K562 (cell line): ENCODE data around the gene MYO1D. TPM values are rescaled to one million over a fixed set of nuclear protein-coding genes. Genes with fewer than 3 reads are reported as not detected.
A peak's percentile ranks its signal among the peaks of the same experiment; 100 is the strongest.

Experiments
- CUX1 ChIP-seq: fragments of 200-800 bp; sonication (Bioruptor generic); IDR thresholded peaks from 2 replicates; pipeline ENCODE4 v1.6.1; 2016; ENCODE audit warnings: missing genetic modification characterization, missing compliant biosample characterization
- GATAD2B ChIP-seq: fragments of 450-650 bp; IDR thresholded peaks from 2 replicates; pipeline ENCODE4 v1.6.1; 2017; ENCODE audit warnings: mild to moderate bottlenecking, borderline replicate concordance
- HES1 ChIP-seq: fragments of 450-650 bp; IDR thresholded peaks from 2 replicates; pipeline ENCODE4 v1.6.1; 2016; ENCODE audit warnings: low read depth, mild to moderate bottlenecking, moderate library complexity
- KDM5B ChIP-seq: fragments of 200-600 bp; sonication (generic); IDR thresholded peaks from 2 replicates; pipeline ENCODE4 v1.6.1; 2012; ENCODE audit warnings: low read depth, mild to moderate bottlenecking, moderate library complexity, low read length, control low read depth, inconsistent platforms; ENCODE audit not compliant: insufficient replicate concordance
- NBN ChIP-seq: fragments of 450-650 bp; IDR thresholded peaks from 2 replicates; pipeline ENCODE4 v1.6.1; 2016; ENCODE audit warnings: low read depth, mild to moderate bottlenecking
- NCOA4 ChIP-seq: fragments of 450-650 bp; IDR thresholded peaks from 2 replicates; pipeline ENCODE4 v1.6.1; 2018; ENCODE audit warnings: mild to moderate bottlenecking; ENCODE audit not compliant: partially characterized antibody
- NFRKB ChIP-seq: fragments of 450-650 bp; IDR thresholded peaks from 2 replicates; pipeline ENCODE4 v1.6.1; 2016; ENCODE audit warnings: low read depth
- SIN3A ChIP-seq, 2 experiments: fragments of 150-350 bp in 1 of 2; IDR thresholded peaks; 2 replicates each; pipeline ENCODE4 v1.6.1; 2011 to 2016; ENCODE audit warnings: borderline replicate concordance in 2 of 2, low read depth in 2 of 2, low read length in 2 of 2, mild to moderate bottlenecking in 2 of 2, moderate library complexity in 2 of 2; ENCODE audit not compliant: control insufficient read depth in 1 of 2
- SNIP1 ChIP-seq: fragments of 450-650 bp; IDR thresholded peaks from 2 replicates; pipeline ENCODE4 v1.7.1; 2017; ENCODE audit warnings: low read depth, mild to moderate bottlenecking
- SUPT5H ChIP-seq: fragments of 450-650 bp; IDR thresholded peaks from 2 replicates; pipeline ENCODE4 v1.6.1; 2016
- TOE1 ChIP-seq, 2 experiments: fragments of 450-650 bp in 1 of 2; sonication (generic) in 1 of 2; formaldehyde crosslinking in 1 of 2; IDR thresholded peaks; 2 replicates each; pipeline versions ENCODE4 v1.7.1 to v1.8.0; 2016 to 2022; ENCODE audit warnings: borderline replicate concordance in 2 of 2, mild to moderate bottlenecking in 2 of 2, antibody characterized with exemption in 1 of 2, inconsistent platforms in 1 of 2, low read depth in 1 of 2, missing genetic modification reagents in 1 of 2, moderate library complexity in 1 of 2
- ZFP36 ChIP-seq: fragments of 150-350 bp; IDR thresholded peaks from 2 replicates; pipeline ENCODE4 v1.6.1; 2018; ENCODE audit warnings: low read length, low read depth; ENCODE audit not compliant: partially characterized antibody
- ZNF121 ChIP-seq: sonication (generic); formaldehyde crosslinking; conservative IDR thresholded peaks from 2 replicates; pipeline ENCODE4 v1.8.0; 2022; ENCODE audit warnings: missing genetic modification reagents
- ZNF224 ChIP-seq: sonication (generic); formaldehyde crosslinking; IDR thresholded peaks from 2 replicates; pipeline ENCODE4 v1.8.0; 2022; ENCODE audit warnings: mild to moderate bottlenecking, missing genetic modification reagents
- ZNF584 ChIP-seq: fragments of 200-800 bp; sonication (Bioruptor generic); IDR thresholded peaks from 2 replicates; pipeline ENCODE4 v1.6.1; 2016; ENCODE audit warnings: low read depth, mild to moderate bottlenecking, missing genetic modification characterization, missing compliant biosample characterization
- ZNF589 ChIP-seq: fragments of 200-800 bp; sonication (Bioruptor generic); IDR thresholded peaks from 2 replicates; pipeline ENCODE4 v1.6.1; 2016; ENCODE audit warnings: low read depth, missing genetic modification characterization, missing compliant biosample characterization
- ZNF644 ChIP-seq: fragments of 200-800 bp; sonication (Bioruptor generic); IDR thresholded peaks from 2 replicates; pipeline ENCODE4 v1.6.1; 2016; ENCODE audit warnings: low read depth, missing genetic modification characterization, missing compliant biosample characterization
- polyA plus RNA-seq, 8 experiments: library from polyadenylated mRNA; depleted of rRNA in 4 of 8; stranded (reverse) in 5 of 8; unstranded in 3 of 8; fragments of >200 nt; fragmentation: Nextera tagmentation in 2 of 8; fragmentation: Illumina TruSeq in 1 of 8; extraction: Ambion mirVana in 2 of 8; extraction: Trizol in 1 of 8; gene quantifications; 2 replicates each; pipeline versions ENCODE4 v1.2.1 to v1.2.3, GENCODE V29; 2011 to 2014; ENCODE audit warnings: inconsistent platforms in 1 of 8, missing spikeins in 1 of 8
- total RNA-seq, 7 experiments: library from RNA; depleted of rRNA in 6 of 7; stranded (reverse); fragments of >200 nt in 6 of 7; fragmentation: Illumina TruSeq in 2 of 7; extraction: Trizol in 2 of 7; gene quantifications; 2 replicates each; pipeline versions ENCODE4 v1.2.1 to v1.2.3, GENCODE V29; 2011 to 2021; ENCODE audit warnings: low replicate concordance in 1 of 7
- TF ChIP-seq, protein P1 (sequence below): IDR thresholded peaks from 2 replicates; pipeline ENCODE4 v1.6.1; 2014; ENCODE audit warnings: antibody characterized with exemption
- TF ChIP-seq, protein P2 (sequence below): fragments of 250-450 bp; sonication (Bioruptor Pico); IDR thresholded peaks from 2 replicates; pipeline ENCODE4 v1.8.0; 2022; ENCODE audit warnings: moderate library complexity, mild to moderate bottlenecking, inconsistent platforms

MYO1D gene
- total and polyA plus RNA-seq, 9 of the 15 experiments (the other 6 are each of a cell fraction or from before 2014, with no cell fraction given), result 2.1 to 71.2 (median 45.4) TPM

- TF ChIP-seq ZFP36 (no peak), SIN3A (IDR thresholded peaks at IDR 0.05; ENCODE audit: borderline replicate concordance in 2 of 2, control insufficient read depth in 1 of 2, low read depth in 2 of 2, low read length in 2 of 2) (0 out of 4 replicates have a peak, but pooled peaks of 1 of the 2 experiments have one; percentile 5), ZNF121 (CRISPR knock-in tag) (no peak), CUX1 (CRISPR knock-in tag) (no peak), ZNF224 (no peak), GATAD2B (peak; percentile 48; the same call in 1 of the 2 replicates), NFRKB (no peak), SNIP1 (no peak), TOE1 (IDR thresholded peaks at IDR 0.05; ENCODE audit: borderline replicate concordance) (no peak), TOE1 (CRISPR knock-in tag; IDR thresholded peaks at IDR 0.05; ENCODE audit: borderline replicate concordance, low read depth) (no peak), ZNF584 (CRISPR knock-in tag) (no peak), NBN (no peak), KDM5B (no peak), NCOA4 (no peak), HES1 (no peak), ZNF644 (tag) (peak; percentile 62; the same call in 1 of the 2 replicates), SUPT5H (no peak), ZNF589 (CRISPR knock-in tag) (no peak; the same call in 1 of the 2 replicates)
- TF ChIP-seq, protein P1, sequence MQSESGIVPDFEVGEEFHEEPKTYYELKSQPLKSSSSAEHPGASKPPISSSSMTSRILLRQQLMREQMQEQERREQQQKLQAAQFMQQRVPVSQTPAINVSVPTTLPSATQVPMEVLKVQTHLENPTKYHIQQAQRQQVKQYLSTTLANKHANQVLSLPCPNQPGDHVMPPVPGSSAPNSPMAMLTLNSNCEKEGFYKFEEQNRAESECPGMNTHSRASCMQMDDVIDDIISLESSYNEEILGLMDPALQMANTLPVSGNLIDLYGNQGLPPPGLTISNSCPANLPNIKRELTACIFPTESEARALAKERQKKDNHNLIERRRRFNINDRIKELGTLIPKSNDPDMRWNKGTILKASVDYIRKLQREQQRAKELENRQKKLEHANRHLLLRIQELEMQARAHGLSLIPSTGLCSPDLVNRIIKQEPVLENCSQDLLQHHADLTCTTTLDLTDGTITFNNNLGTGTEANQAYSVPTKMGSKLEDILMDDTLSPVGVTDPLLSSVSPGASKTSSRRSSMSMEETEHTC, result no peak
- TF ChIP-seq, protein P2, sequence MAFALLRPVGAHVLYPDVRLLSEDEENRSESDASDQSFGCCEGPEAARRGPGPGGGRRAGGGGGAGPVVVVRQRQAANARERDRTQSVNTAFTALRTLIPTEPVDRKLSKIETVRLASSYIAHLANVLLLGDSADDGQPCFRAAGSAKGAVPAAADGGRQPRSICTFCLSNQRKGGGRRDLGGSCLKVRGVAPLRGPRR (CRISPR knock-in tag), result no peak
Measured at GRCh38 chr17:32877164-32877764, 340 bp upstream of the MYO1D start (continued).
